Effector memory CD8-positive, alpha-beta T cell (primary cell): ENCODE data around the gene LDAH.

Source experiments
- ATAC-seq: fragments of 150-1000 bp; cut with Tn5 transposase; replicated peaks from 2 replicates; pipeline ENCODE4 v1.10.0; 2021; ENCODE audit warnings: mild to moderate bottlenecking, moderate library complexity
- DNase-seq, 3 experiments: peaks; one replicate each; pipeline ENCODE4 v3.0.0; 2021
- H3K27ac Mint-ChIP-seq, 2 donors: one replicate each; pipeline ENCODE4 v1.8.0; 2022; ENCODE audit warnings: mild to moderate bottlenecking in 2 of 2, mixed read lengths in 2 of 2, moderate library complexity in 2 of 2
- H3K27me3 Mint-ChIP-seq, 2 donors: one replicate each; pipeline ENCODE4 v1.8.0; 2022; ENCODE audit warnings: mixed read lengths in 2 of 2
- H3K36me3 Mint-ChIP-seq: one replicate; pipeline ENCODE4 v1.8.0; 2022; ENCODE audit warnings: mild to moderate bottlenecking, moderate library complexity, mixed read lengths; ENCODE audit not compliant: insufficient read depth
- H3K4me1 Mint-ChIP-seq, 2 donors: one replicate each; pipeline ENCODE4 v1.8.0; 2022; ENCODE audit warnings: low read depth in 2 of 2, mixed read lengths in 2 of 2
- H3K4me3 Mint-ChIP-seq, 2 donors: one replicate each; pipeline ENCODE4 v1.8.0; 2022; ENCODE audit warnings: mild to moderate bottlenecking in 2 of 2, mixed read lengths in 2 of 2, moderate library complexity in 2 of 2
- H3K9me3 Mint-ChIP-seq, 2 donors: one replicate each; pipeline ENCODE4 v1.8.0; 2022; ENCODE audit warnings: mixed read lengths in 2 of 2

The LDAH gene

DNA sequence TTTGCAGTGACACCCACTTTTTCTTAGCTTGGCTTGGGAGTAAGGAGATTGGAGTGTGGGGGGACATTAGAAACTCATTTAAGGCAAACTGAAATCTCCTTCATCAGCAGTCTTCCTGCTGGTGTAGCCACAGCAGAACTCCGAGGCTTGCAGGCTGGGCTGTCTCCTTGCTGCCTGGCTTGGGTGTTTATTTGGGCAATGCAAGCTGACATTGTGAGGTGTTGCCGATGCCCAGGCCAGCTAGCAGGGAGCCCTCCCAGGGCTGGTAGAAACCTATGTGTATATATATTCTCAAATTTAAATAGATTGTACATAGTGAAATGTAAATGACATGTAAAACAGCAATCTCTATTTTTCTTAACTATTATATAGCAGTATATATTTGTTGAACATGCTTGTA is 144.1 kb downstream of the LDAH start:
- Mint-ChIP-seq H3K27ac (no peak overlapping the region), H3K27me3 (peaks cover 5 to 20% of the 10 kb centered on the region in 2 donors), H3K4me3 (no peak overlapping the region), H3K9me3 (no peaks in the 10 kb centered on the region), H3K4me1 (peaks cover 0 to 2% of the 10 kb centered on the region in 2 donors), H3K36me3 (peaks cover 10% of the 10 kb centered on the region)
- ATAC-seq (no peak), DNase-seq (no peak)

DNA sequence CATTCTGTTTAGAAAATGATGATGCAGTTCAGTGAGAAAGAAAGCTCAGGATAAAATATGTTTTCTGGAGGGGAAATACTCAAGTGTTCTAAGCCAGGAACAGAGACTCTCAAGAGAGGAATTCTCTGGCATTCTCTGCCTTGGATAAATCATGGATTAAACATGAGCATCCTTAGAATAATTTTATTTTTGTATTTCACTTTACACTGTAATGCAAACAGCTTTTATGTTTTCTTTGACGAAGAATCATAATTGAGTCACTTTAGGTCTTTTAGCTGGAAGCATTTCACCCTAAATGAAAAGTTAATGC is 144.9 kb downstream of the LDAH start:
- H3K27me3 Mint-ChIP-seq, result peaks cover 12 to 28% of the 10 kb centered on the region in 2 donors
- peaks cover 10% of the 10 kb centered on the region for H3K36me3 Mint-ChIP-seq
- H3K9me3 Mint-ChIP-seq, result no peaks in the 10 kb centered on the region
- peaks cover 0 to 2% of the 10 kb centered on the region in 2 donors for H3K4me1 Mint-ChIP-seq
- no peak for DNase-seq
- H3K27ac Mint-ChIP-seq, result no peak overlapping the region
- no peak overlapping the region for H3K4me3 Mint-ChIP-seq
- no peak for ATAC-seq

DNA sequence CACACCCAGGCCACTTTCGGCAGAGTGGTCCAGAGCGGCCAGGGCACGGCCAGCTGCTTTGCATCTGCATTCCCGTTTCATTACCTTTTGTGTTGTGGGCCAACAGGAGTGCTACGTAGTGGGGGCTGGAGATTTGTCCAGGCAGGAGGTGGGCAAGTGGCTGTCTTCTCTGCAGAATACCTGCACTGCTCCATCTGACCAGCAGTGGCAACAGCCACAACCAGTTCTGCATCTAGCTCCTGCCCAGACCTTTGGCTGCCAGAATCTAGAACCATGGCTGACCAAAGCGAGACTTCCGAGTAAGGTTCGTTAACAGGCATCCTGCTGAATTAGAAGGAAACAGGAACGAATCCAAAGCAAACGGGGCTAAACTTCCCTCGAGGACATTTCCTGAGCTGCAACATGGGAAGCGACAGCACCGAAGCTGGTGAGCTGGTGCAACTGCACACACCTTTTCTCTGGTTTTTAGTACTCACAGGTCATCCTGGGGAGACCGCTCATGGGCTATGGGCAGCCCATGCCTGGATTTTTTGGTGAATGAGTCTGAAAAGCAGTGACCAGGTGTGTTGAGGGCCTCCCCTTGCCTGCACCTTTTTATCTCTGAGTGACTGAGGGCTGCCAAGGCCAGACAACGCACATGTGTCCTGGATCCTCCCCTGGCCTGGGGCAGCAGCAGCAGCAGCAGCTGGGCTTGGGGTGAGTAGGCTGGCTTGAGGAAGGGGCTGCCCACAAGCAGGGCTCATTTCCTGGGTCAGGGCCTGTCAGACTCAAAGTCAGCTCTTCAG is 145.4 kb downstream of the LDAH start:
- H3K4me1 Mint-ChIP-seq, result peaks cover 0 to 2% of the 10 kb centered on the region in 2 donors
- H3K9me3 Mint-ChIP-seq, result no peaks in the 10 kb centered on the region
- peaks cover 10% of the 10 kb centered on the region for H3K36me3 Mint-ChIP-seq
- H3K27ac Mint-ChIP-seq, result no peak overlapping the region
- DNase-seq, result no peak
- no peak for ATAC-seq
- H3K27me3 Mint-ChIP-seq, result peaks cover 18 to 33% of the 10 kb centered on the region in 2 donors
- H3K4me3 Mint-ChIP-seq, result no peak overlapping the region

DNA sequence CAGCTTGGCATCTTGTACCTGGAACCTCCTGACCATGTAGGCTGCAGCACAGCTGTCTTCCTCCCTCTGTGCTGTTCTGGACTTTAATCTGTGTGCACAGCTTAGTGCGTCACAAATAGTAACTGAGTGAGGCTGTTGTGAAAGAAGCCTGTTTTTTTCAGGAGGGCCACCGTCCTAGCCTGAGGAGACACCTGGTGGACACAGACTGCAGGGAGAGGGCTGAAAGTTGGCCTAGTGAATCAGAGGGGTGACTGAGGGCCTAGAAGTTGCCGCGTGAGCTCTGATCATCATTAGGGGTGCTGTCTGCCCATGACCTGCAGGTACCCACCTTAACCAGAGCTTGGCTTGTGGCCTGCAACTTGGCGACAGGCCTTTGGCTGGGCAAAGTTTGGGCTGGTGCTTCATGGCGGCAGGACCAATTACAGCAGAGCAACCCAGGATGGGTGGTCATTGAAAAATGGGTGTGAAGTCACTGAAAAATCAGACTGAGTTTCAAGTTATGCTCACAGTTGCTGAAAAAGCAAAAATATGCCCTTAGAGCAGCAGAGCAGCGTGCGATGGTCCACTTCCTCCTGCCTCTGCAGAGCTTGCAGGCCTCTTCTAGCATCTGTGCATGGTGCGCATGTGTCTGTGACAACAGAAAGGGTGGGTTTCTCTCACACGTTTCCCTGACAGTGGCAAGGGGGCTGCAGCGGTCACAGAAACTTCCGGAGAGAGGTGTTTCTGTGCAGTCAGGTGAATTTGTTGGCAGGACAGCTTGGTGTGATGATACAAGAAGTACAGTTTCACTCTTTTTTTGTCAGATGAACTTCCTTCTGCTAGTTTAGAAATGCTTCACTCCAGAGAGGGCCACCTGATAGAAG is 146.3 kb downstream of the LDAH start:
- Mint-ChIP-seq H3K9me3 (no peaks in the 10 kb centered on the region), H3K27me3 (peaks cover 27 to 42% of the 10 kb centered on the region in 2 donors), H3K4me1 (peaks cover 0 to 2% of the 10 kb centered on the region in 2 donors), H3K27ac (peak overlapping the region in 1 of 2 donors; percentile 32), H3K36me3 (peaks cover 16% of the 10 kb centered on the region), H3K4me3 (no peak overlapping the region)
- DNase-seq, result no peak
- ATAC-seq, result no peak

DNA sequence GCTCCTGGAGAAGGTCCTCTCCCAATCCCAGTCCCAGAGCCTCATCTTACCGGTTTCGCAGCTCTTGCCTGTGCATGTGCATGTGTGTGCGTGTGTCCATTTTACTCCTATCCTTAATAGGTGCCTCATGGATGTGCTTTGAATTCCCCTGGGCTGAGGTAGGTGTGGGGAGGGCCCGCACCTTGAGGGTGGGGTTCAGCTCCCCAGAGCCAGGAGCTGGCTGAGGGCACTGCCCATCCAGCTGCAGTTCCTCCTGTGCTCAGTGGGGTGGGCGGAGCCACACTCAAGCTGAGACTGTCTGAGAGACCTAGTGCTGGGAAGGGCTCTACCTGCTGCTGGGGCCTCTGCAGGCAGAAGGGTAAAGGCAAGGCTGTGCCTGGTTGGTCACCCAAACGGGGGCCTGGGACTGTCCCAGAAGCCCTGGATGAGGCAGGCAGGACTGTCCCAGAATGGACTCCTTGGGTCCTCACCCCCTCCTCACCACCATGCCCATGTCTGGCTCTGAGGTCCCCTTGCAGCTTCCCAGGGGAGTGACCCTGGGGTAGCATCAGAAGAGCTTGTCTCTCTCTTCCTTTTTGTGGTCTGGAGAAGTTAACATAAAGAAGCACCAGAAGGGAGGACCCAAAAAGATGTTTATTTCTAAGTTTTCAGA is 147.1 kb downstream of the LDAH start:
- no peak overlapping the region for H3K4me3 Mint-ChIP-seq
- peak; percentile 54 for ATAC-seq
- peaks cover 33 to 50% of the 10 kb centered on the region in 2 donors for H3K27me3 Mint-ChIP-seq
- H3K9me3 Mint-ChIP-seq, result no peaks in the 10 kb centered on the region
- DNase-seq, result no peak
- H3K36me3 Mint-ChIP-seq, result peaks cover 16% of the 10 kb centered on the region
- peak overlapping the region in 1 of 2 donors; percentile 32 for H3K27ac Mint-ChIP-seq
- H3K4me1 Mint-ChIP-seq, result peaks cover 0 to 2% of the 10 kb centered on the region in 2 donors

DNA sequence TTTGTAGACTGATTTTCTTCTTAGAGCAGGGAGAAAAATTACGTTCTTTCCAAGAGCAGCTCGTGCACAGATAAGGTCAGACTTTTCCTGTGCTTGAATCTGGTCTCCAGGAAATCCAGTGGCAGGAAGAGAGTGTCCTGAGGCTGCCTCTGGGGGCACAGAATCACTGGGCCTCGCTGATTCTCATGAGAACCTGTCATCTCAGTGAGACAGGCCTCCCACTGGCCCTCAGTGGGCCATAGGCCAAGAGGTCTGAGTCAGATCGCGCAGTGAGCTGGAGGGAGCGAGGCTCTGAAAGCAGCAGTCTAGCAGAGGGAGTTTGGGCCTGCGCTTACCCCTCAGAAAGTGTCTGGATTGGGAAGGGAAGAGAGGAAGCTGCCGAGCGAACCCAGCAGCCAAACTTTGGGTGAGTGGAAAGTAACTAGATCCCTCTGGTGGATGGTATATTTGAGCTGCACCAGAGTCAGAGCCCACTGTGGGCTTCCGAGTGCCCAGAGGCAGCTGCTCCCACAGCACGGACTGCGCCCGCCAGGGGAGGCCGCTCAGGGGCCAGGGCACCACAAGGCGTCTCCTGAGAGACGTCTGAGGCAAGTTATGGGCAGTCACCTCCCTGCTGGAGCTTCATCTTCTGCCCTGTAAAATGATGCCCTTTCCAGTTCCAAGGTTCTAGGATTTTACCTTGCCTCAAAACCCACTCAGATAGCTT is 147.8 kb downstream of the LDAH start:
- Mint-ChIP-seq H3K27ac (peak overlapping the region; percentile 19 to 32), H3K36me3 (peaks cover 16% of the 10 kb centered on the region), H3K9me3 (no peaks in the 10 kb centered on the region), H3K4me3 (no peak overlapping the region), H3K27me3 (peaks cover 33 to 55% of the 10 kb centered on the region in 2 donors), H3K4me1 (peaks cover 0 to 2% of the 10 kb centered on the region in 2 donors)
- DNase-seq (no peak), ATAC-seq (no peak)

DNA sequence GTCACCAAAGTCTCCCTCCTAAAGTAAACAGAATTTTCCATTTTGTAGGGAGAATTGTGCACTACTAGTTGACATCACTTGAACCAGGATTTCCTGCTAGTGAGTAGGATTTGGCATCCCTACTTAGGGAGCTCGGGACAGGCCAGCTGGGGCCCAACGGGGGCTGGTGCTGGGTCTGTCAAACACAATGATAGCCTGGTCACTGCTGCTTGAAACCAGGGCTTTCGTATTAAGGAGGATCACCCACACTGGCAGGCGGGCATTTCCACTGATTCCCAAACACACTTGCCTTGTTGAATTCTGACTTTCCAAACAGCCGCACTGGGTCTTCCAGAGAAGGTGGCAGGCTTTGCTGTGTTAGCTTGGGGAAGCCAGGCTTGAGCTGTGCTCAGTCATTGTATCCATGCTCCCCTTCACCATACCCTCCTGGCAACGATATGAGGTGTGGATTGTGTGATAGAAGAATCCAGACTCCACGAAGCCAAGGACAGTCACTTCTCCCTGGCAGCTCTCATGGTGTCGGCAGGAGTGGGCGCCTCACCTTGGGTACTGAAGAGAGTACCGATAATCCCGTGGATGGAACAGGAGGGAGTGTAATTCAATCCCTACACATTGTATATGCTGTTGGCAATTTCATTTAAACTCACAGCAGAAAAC is 148.5 kb downstream of the LDAH start:
- H3K27me3 Mint-ChIP-seq, result peaks cover 40 to 62% of the 10 kb centered on the region in 2 donors
- ATAC-seq, result no peak
- H3K4me3 Mint-ChIP-seq, result no peak overlapping the region
- peak overlapping the region in 1 of 2 donors; percentile 19 for H3K27ac Mint-ChIP-seq
- H3K4me1 Mint-ChIP-seq, result peaks cover 0 to 5% of the 10 kb centered on the region in 2 donors
- no peaks in the 10 kb centered on the region for H3K9me3 Mint-ChIP-seq
- peaks cover 16% of the 10 kb centered on the region for H3K36me3 Mint-ChIP-seq
- no peak for DNase-seq

DNA sequence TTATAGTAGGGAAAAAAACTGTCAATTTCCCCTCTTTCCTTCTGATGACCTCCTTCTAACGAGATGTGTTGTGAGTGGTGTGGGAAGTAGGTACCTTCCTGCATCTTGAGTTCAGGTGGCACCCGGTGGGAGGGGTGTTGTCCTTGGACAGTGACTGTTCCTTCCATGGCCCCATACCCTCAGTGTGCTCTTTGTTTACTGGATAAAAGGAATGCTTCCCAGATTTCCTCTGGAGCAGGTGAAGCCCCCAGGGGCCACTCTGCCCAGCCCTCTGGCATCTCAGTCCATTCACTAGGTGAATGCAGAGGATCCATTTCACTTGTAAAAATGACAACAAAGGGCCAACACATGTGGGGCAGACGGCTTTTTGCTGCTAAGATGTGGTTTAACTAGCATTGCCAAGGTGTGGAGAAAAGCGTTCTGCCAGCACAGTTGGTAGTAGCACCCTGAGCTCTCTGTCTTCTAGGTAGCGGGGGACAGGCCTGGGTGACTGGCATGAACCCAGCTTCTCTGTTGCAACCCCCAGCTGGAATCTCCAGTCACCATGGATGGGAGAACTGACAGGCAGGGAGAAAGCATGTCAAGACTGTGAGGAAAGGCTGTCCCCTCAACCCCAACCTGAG is 149.1 kb downstream of the LDAH start:
- Mint-ChIP-seq H3K4me1 (peaks cover 0 to 6% of the 10 kb centered on the region in 2 donors), H3K4me3 (no peak overlapping the region), H3K9me3 (no peaks in the 10 kb centered on the region), H3K27me3 (peaks cover 46 to 69% of the 10 kb centered on the region in 2 donors), H3K36me3 (peaks cover 16% of the 10 kb centered on the region), H3K27ac (no peak overlapping the region)
- DNase-seq (no peak), ATAC-seq (no peak)

DNA sequence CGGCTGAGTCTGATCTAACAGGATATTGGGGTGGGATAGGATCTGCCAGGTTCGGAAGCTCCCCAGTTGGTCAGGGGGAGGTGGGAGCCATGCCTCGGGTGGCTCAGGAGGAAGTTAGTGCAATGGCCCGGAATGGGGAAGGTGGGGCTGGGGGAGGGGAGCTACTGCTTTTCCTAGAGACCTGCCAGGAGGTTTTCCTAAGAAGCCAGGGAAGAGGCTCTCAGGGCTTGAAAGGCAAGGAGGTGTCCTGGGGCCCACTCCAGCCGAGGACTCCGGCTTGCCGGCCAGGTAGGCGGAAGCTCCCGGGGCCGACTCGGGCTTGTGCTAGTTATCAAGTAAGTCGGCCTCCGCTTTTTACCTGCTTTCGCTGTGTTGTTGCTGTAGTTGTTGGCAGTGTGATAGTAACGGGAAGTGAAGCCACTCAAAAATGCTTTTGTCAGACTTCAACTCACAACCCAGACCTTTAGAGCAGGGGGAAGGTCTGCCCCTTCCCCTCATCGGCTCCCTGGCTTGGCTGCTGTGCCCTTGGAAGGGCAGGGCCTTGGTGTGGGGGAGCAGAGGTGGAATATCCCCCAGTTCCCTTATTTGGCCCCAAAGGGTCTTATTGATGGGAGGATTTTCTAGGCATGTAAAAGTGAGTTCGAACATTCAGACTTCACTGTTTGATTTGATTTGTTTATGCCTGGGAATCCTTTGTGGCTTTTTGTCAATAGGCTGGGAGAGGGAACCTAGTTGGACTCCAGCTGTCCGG is 150.5 kb downstream of the LDAH start:
- H3K9me3 Mint-ChIP-seq, result no peaks in the 10 kb centered on the region
- no peak overlapping the region for H3K4me3 Mint-ChIP-seq
- ATAC-seq (no peak), DNase-seq (no peak)
- H3K27ac Mint-ChIP-seq, result no peak overlapping the region
- peaks cover 57 to 83% of the 10 kb centered on the region in 2 donors for H3K27me3 Mint-ChIP-seq
- peaks cover 0 to 7% of the 10 kb centered on the region in 2 donors for H3K4me1 Mint-ChIP-seq
- peaks cover 6% of the 10 kb centered on the region for H3K36me3 Mint-ChIP-seq

DNA sequence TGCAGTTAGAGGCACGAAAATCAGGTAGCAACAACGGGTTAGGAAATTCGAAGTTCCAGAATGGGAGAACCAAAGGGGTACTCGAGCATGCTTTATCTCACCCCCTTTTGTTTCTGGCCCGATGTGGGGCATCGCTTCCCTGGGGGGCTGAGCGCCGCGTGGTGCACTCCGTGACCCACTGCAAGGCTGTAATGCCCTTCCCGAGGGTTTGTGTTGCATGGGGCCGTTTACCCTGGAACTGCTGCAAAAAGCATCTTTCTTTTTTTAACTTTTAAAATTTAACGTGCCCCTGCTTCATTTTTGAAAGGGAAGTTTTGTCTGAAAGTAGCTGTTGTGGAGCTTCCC is 151.2 kb downstream of the LDAH start:
- H3K27me3 Mint-ChIP-seq, result peaks cover 57 to 83% of the 10 kb centered on the region in 2 donors

DNA sequence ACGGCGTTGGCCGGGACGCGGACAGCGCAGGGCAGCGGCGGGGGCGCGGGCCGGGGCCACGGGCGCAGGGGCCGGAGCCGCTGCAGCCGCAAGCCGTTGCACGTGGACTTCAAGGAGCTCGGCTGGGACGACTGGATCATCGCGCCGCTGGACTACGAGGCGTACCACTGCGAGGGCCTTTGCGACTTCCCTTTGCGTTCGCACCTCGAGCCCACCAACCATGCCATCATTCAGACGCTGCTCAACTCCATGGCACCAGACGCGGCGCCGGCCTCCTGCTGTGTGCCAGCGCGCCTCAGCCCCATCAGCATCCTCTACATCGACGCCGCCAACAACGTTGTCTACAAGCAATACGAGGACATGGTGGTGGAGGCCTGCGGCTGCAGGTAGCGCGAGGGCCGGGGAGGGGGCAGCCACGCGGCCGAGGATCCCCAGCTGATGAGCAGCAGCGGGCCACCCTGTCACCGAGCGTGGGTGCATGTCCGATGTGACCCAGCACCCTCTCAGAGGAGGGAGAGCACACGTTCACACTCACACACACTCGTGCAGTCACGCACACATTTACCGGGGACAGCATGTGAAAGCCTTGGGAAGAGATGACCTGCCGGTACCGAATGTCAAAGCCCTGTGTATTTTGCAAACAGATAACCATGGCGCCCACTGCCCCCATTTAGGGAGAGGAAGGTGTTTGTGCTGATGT is 151.7 kb downstream of the LDAH start:
- Mint-ChIP-seq H3K4me3 (peak overlapping the region in 1 of 2 donors; percentile 21), H3K9me3 (no peaks in the 10 kb centered on the region), H3K27me3 (peaks cover 61 to 88% of the 10 kb centered on the region in 2 donors), H3K4me1 (peaks cover 0 to 9% of the 10 kb centered on the region in 2 donors), H3K27ac (no peak overlapping the region), H3K36me3 (peaks cover 10% of the 10 kb centered on the region)
- DNase-seq (no peak), ATAC-seq (no peak)

More for the DNA sequence above, 151.2 kb downstream of the LDAH start:
- Mint-ChIP-seq H3K36me3 (peaks cover 6% of the 10 kb centered on the region), H3K9me3 (no peaks in the 10 kb centered on the region), H3K4me1 (peaks cover 0 to 7% of the 10 kb centered on the region in 2 donors), H3K27ac (no peak overlapping the region), H3K4me3 (no peak overlapping the region)
- ATAC-seq (no peak), DNase-seq (no peak)
